Peyer's patch (tissue), 4 donors: ENCODE results near the gene RPL39. TPM values are rescaled to one million over a fixed set of nuclear protein-coding genes. Genes with fewer than 3 reads are reported as not detected.
A peak's percentile ranks its signal among the peaks of the same experiment; 100 is the strongest.

ENCODE experiments used
- DNase-seq, 3 donors: peaks; one replicate each; pipeline ENCODE4 v3.0.0-alpha.2; 2017 to 2019
- H3K27ac ChIP-seq, 4 donors: fragments of 200-600 bp; sonication (generic); one replicate each; pipeline ENCODE4 v1.5.1; 2016 to 2019
- H3K27me3 ChIP-seq, 2 donors: fragments of 200-600 bp; sonication (generic); one replicate each; pipeline ENCODE4 v1.5.1; 2019
- H3K36me3 ChIP-seq, 3 donors: fragments of 200-600 bp; sonication (generic); one replicate each; pipeline ENCODE4 v1.5.1; 2016 to 2019
- H3K4me1 ChIP-seq, 4 donors: fragments of 200-600 bp; sonication (generic); one replicate each; pipeline ENCODE4 v1.5.1; 2016 to 2019
- H3K4me3 ChIP-seq, 4 donors: fragments of 200-600 bp; sonication (generic); 1 replicate in 3 of 4; 2 replicates in 1 of 4; pipeline ENCODE4 v1.5.1; 2016 to 2019; ENCODE audit warnings: mild to moderate bottlenecking in 1 of 4
- H3K9me3 ChIP-seq, 4 donors: fragments of 200-600 bp; sonication (generic); one replicate each; pipeline ENCODE4 v1.5.1; 2016 to 2019; ENCODE audit warnings: mild to moderate bottlenecking in 1 of 4
- CTCF ChIP-seq, 6 experiments: fragments of 450-650 bp in 4 of 6; fragments of 200-600 bp in 2 of 6; sonication (generic) in 1 of 6; IDR thresholded peaks; one replicate each; pipeline ENCODE4 v1.5.1; 2017 to 2019; ENCODE audit warnings: antibody characterized with exemption in 6 of 6, mild to moderate bottlenecking in 3 of 6, moderate library complexity in 1 of 6
- POLR2A ChIP-seq, 2 donors: fragments of 450-650 bp; IDR thresholded peaks; one replicate each; pipeline ENCODE4 v1.5.1; 2017; ENCODE audit warnings: antibody characterized with exemption in 2 of 2, mild to moderate bottlenecking in 2 of 2, moderate library complexity in 2 of 2
- total RNA-seq, 4 donors: library from RNA; depleted of rRNA; stranded (reverse); fragments of >200 nt; gene quantifications; one replicate each; pipeline ENCODE4 v1.1.0, GENCODE V29; 2016

Gene RPL39
- total RNA-seq, 4 donors from 2014 or later: 781 to 2,903 (median 945) TPM

GRCh38 chrX:119763836-119764387, 27.5 kb downstream of the RPL39 start:
- Histone ChIP-seq H3K27me3 (no peaks in the 10 kb centered on the region), H3K27ac (no peak overlapping the region), H3K4me3 (no peak overlapping the region), H3K9me3 (no peaks in the 10 kb centered on the region), H3K36me3 (no peaks in the 10 kb centered on the region), H3K4me1 (no peaks in the 10 kb centered on the region)
- TF ChIP-seq CTCF (IDR thresholded peaks at IDR 0.05): no peak
- TF ChIP-seq POLR2A (IDR thresholded peaks at IDR 0.05): no peak
- DNase-seq: no peak

- no peak for DNase-seq
- no peak for TF ChIP-seq CTCF (IDR thresholded peaks at IDR 0.05)
- TF ChIP-seq POLR2A (IDR thresholded peaks at IDR 0.05): no peak
These were observed 28.2 kb downstream of the RPL39 start for GRCh38 chrX:119763181-119763580.

GRCh38 chrX:119762718-119763117, 28.7 kb downstream of the RPL39 start:
- Histone ChIP-seq H3K27me3 (no peaks in the 10 kb centered on the region), H3K36me3 (no peaks in the 10 kb centered on the region), H3K9me3 (no peaks in the 10 kb centered on the region), H3K4me3 (no peak overlapping the region), H3K27ac (no peak overlapping the region), H3K4me1 (peaks cover 0 to 2% (median 0%) of the 10 kb centered on the region in 4 donors)
- no peak for DNase-seq
- TF ChIP-seq CTCF (IDR thresholded peaks at IDR 0.05): no peak
- no peak for TF ChIP-seq POLR2A (IDR thresholded peaks at IDR 0.05)

More at GRCh38 chrX:119763181-119763580, 28.2 kb downstream of the RPL39 start:
- Histone ChIP-seq H3K4me3 (no peak overlapping the region), H3K36me3 (no peaks in the 10 kb centered on the region), H3K27me3 (no peaks in the 10 kb centered on the region), H3K9me3 (no peaks in the 10 kb centered on the region), H3K27ac (no peak overlapping the region), H3K4me1 (no peaks in the 10 kb centered on the region)

GRCh38 chrX:119760026-119760877, 31.2 kb downstream of the RPL39 start:
- H3K27ac ChIP-seq: peak overlapping the region in 3 of 4 donors; percentile 75 to 91 (median 86)

GRCh38 chrX:119759248-119759766, 32.1 kb downstream of the RPL39 start:
- DNase-seq: peak in 1 of 3 donors; percentile 32
- Histone ChIP-seq H3K27ac (peak overlapping the region; percentile 75 to 95 (median 88)), H3K36me3 (no peaks in the 10 kb centered on the region), H3K4me1 (peaks cover 0 to 9% (median 9%) of the 10 kb centered on the region in 4 donors), H3K27me3 (no peaks in the 10 kb centered on the region), H3K9me3 (no peaks in the 10 kb centered on the region), H3K4me3 (peak overlapping the region; percentile 56 to 66 (median 58))
- TF ChIP-seq POLR2A (IDR thresholded peaks at IDR 0.05): no peak
- TF ChIP-seq CTCF (IDR thresholded peaks at IDR 0.05): no peak

More at GRCh38 chrX:119760026-119760877, 31.2 kb downstream of the RPL39 start:
- Histone ChIP-seq H3K27me3 (no peaks in the 10 kb centered on the region), H3K4me3 (peak overlapping the region; percentile 56 to 66 (median 58)), H3K4me1 (peaks cover 0 to 9% (median 6%) of the 10 kb centered on the region in 4 donors), H3K9me3 (no peaks in the 10 kb centered on the region), H3K36me3 (no peaks in the 10 kb centered on the region)
- TF ChIP-seq CTCF (IDR thresholded peaks at IDR 0.05) (no peak), POLR2A (IDR thresholded peaks at IDR 0.05) (no peak)
- peak in 2 of 3 donors; percentile 58 to 66 for DNase-seq
